ENCODE results near the gene KLRF1.

KLRF1 gene

DNA sequence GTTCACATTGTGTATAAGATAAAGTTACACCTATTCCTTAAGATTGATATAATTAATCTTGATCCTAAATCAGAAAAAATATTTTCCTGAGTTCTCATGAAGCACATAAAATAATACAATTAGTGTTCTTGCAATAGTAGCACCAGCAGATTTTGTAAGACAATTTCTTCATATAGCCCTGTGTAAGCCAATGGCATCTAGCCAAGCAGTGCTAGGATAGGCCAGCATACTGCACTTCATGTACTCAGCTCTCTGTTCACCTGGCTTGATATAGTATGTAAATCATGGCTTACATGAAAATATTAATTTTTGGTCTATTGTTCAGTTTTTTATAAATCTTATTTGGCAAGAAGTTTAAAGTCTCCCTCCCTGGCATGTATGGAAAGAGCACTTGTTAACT, 55.9 kb downstream of the KLRF1 start:
- no peak overlapping the region for H4K91ac ChIP-seq (ENCODE audit: low read length)
- no peaks in the 10 kb centered on the region for H3K27me3 ChIP-seq (ENCODE audit: control insufficient read depth in 1 of 2, insufficient read depth in 1 of 2, low read length in 2 of 2)
- no peak overlapping the region for H3K4ac ChIP-seq (ENCODE audit: low read depth in 1 of 2, low read length in 2 of 2)
- H3K4me1 ChIP-seq (ENCODE audit: control insufficient read depth, insufficient read depth, low read depth, low read length): no peaks in the 10 kb centered on the region
- no peak overlapping the region for H2BK120ac ChIP-seq (ENCODE audit: low read depth, low read length)
- H3K9me3 ChIP-seq (ENCODE audit: control insufficient read depth, low read length): no peaks in the 10 kb centered on the region
- H3K14ac ChIP-seq (ENCODE audit: low read length in 2 of 2): no peak overlapping the region
- H3K4me3 ChIP-seq (ENCODE audit: insufficient read depth in 1 of 2, low read depth in 1 of 2, low read length in 2 of 2): no peak overlapping the region
- no peak overlapping the region for H3K9ac ChIP-seq (ENCODE audit: low read length)
- no peak overlapping the region for H3K27ac ChIP-seq (ENCODE audit: low read length, poor library complexity, severe bottlenecking)
- no peak overlapping the region for H3K4me2 ChIP-seq (ENCODE audit: low read length, poor library complexity, severe bottlenecking)
- no peaks in the 10 kb centered on the region for H3K36me3 ChIP-seq (ENCODE audit: control insufficient read depth in 1 of 2, insufficient read depth in 2 of 2, low read depth in 1 of 2, low read length in 2 of 2)
- no peak overlapping the region for H2BK5ac ChIP-seq (ENCODE audit: low read depth, low read length, poor library complexity, severe bottlenecking)
- no peak overlapping the region for H2BK12ac ChIP-seq (ENCODE audit: low read length in 2 of 2)
- no peak overlapping the region for H2AK5ac ChIP-seq (ENCODE audit: low read length, severe bottlenecking)
- no peak overlapping the region for H2BK15ac ChIP-seq (ENCODE audit: low read depth, poor library complexity, severe bottlenecking)
- no peak overlapping the region for H3K18ac ChIP-seq (ENCODE audit: low read depth in 1 of 2, low read length in 2 of 2)
- H4K8ac ChIP-seq (ENCODE audit: low read length): no peak overlapping the region
- no peaks in the 10 kb centered on the region for H3K79me1 ChIP-seq (replicated peaks; ENCODE audit: low read length, poor library complexity, severe bottlenecking)
- H2AFZ ChIP-seq (ENCODE audit: low read depth, low read length): no peak overlapping the region
- no peak for DNase-seq
- no peak overlapping the region for H3K23ac ChIP-seq (ENCODE audit: low read length in 2 of 2)

DNA sequence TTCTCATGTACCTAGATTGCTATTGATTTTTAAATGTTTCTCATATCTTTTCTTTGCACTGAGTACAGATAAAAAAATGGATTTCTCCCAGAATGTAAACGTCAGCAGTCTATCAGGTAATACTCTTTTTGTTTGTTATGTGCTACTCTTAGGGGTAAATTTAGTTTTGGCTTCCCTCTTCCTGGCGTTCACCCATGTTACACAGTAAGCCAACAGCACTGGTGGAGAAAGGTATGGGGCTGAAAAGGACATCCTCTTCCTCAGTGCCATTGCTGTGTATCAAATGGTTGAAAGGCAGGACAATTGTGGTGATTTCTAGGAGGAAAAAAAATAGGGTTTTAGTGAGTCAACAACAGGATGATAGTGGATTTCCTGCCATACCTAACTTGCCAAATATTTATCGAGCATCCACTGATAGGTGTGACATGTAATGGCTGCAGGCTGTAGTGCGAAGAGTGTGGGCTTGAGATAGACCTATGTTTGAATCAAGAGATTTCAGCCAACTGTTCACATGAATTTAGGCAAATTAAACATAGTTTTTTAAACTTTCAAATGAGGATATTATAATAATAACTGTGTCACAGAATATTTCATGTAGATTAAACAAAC, 61.5 kb downstream of the KLRF1 start:
- Histone ChIP-seq H2BK12ac (ENCODE audit: low read length in 2 of 2) (no peak overlapping the region), H3K4me2 (ENCODE audit: low read length, poor library complexity, severe bottlenecking) (no peak overlapping the region), H3K4me1 (ENCODE audit: control insufficient read depth, insufficient read depth, low read depth, low read length) (no peaks in the 10 kb centered on the region), H4K91ac (ENCODE audit: low read length) (no peak overlapping the region), H2BK15ac (ENCODE audit: low read depth, poor library complexity, severe bottlenecking) (no peak overlapping the region), H2AK5ac (ENCODE audit: low read length, severe bottlenecking) (no peak overlapping the region), H3K18ac (ENCODE audit: low read depth in 1 of 2, low read length in 2 of 2) (no peak overlapping the region), H3K79me1 (replicated peaks; ENCODE audit: low read length, poor library complexity, severe bottlenecking) (no peaks in the 10 kb centered on the region), H2AFZ (ENCODE audit: low read depth, low read length) (no peak overlapping the region), H3K36me3 (ENCODE audit: control insufficient read depth in 1 of 2, insufficient read depth in 2 of 2, low read depth in 1 of 2, low read length in 2 of 2) (no peaks in the 10 kb centered on the region), H3K4ac (ENCODE audit: low read depth in 1 of 2, low read length in 2 of 2) (no peak overlapping the region), H4K8ac (ENCODE audit: low read length) (no peak overlapping the region), H3K4me3 (ENCODE audit: insufficient read depth in 1 of 2, low read depth in 1 of 2, low read length in 2 of 2) (no peak overlapping the region), H3K27me3 (ENCODE audit: control insufficient read depth in 1 of 2, insufficient read depth in 1 of 2, low read length in 2 of 2) (no peaks in the 10 kb centered on the region), H3K9ac (ENCODE audit: low read length) (no peak overlapping the region), H3K27ac (ENCODE audit: low read length, poor library complexity, severe bottlenecking) (no peak overlapping the region), H3K14ac (ENCODE audit: low read length in 2 of 2) (no peak overlapping the region), H3K9me3 (ENCODE audit: control insufficient read depth, low read length) (no peaks in the 10 kb centered on the region), H2BK5ac (ENCODE audit: low read depth, low read length, poor library complexity, severe bottlenecking) (no peak overlapping the region), H3K23ac (ENCODE audit: low read length in 2 of 2) (no peak overlapping the region), H2BK120ac (ENCODE audit: low read depth, low read length) (no peak overlapping the region)
- no peak for DNase-seq
- 92% methylated on average over 3 of the region's 4 CpGs for WGBS

Data from mesenchymal stem cell (in vitro differentiated cells and primary cell).